GM23338 (cell line): ENCODE data around the gene CADPS. TPM values are rescaled to one million over a fixed set of nuclear protein-coding genes. Genes with fewer than 3 reads are reported as not detected.

Source experiments
- ATAC-seq: fragments of 200-7000 bp; cut with Tn5 transposase; 3 replicates; pipeline ENCODE4 v1.9.1; 2020
- DNase-seq: peaks from one replicate; pipeline ENCODE4 v3.0.0-alpha.2; 2015; ENCODE audit warnings: low spot score
- H2AFZ ChIP-seq: fragments of 200-600 bp; sonication (generic); 2 replicates; pipeline ENCODE4 v1.8.0; 2016; ENCODE audit warnings: antibody characterized with exemption, mild to moderate bottlenecking, moderate library complexity
- H3F3A ChIP-seq: fragments of 200-600 bp; sonication (generic); replicated peaks from 2 replicates; pipeline ENCODE4 v1.8.0; 2017; ENCODE audit warnings: antibody characterized with exemption, mixed run types, low read depth
- H3K27ac ChIP-seq: fragments of 200-600 bp; sonication (generic); 2 replicates; pipeline ENCODE4 v1.6.1; 2016; ENCODE audit warnings: low read depth
- H3K27me3 ChIP-seq: fragments of 200-600 bp; sonication (generic); 2 replicates; pipeline ENCODE4 v1.8.0; 2016; ENCODE audit warnings: mild to moderate bottlenecking, mixed run types, moderate library complexity; ENCODE audit not compliant: insufficient read depth
- H3K36me3 ChIP-seq: fragments of 200-600 bp; sonication (generic); 2 replicates; pipeline ENCODE4 v1.8.0; 2016; ENCODE audit warnings: mild to moderate bottlenecking; ENCODE audit not compliant: insufficient read depth
- H3K4me1 ChIP-seq: fragments of 200-600 bp; sonication (generic); 2 replicates; pipeline ENCODE4 v1.8.0; 2016; ENCODE audit warnings: mild to moderate bottlenecking, moderate library complexity; ENCODE audit not compliant: insufficient read depth
- H3K4me2 ChIP-seq: fragments of 200-600 bp; sonication (generic); 2 replicates; pipeline ENCODE4 v1.7.1; 2017; ENCODE audit warnings: mixed run types
- H3K4me3 ChIP-seq: fragments of 200-600 bp; sonication (generic); 2 replicates; pipeline ENCODE4 v1.6.1; 2016; ENCODE audit warnings: mixed run types
- H3K79me2 ChIP-seq: fragments of 200-600 bp; sonication (generic); replicated peaks from 2 replicates; pipeline ENCODE4 v1.8.0; 2017; ENCODE audit warnings: mild to moderate bottlenecking; ENCODE audit not compliant: insufficient read depth
- H3K9me2 ChIP-seq: fragments of 200-600 bp; sonication (generic); 2 replicates; pipeline ENCODE4 v1.8.0; 2017; ENCODE audit not compliant: insufficient read depth
- H4K20me1 ChIP-seq: fragments of 200-600 bp; sonication (generic); replicated peaks from 2 replicates; pipeline ENCODE4 v1.8.0; 2017; ENCODE audit warnings: mild to moderate bottlenecking; ENCODE audit not compliant: insufficient read depth
- H3K27ac Mint-ChIP-seq: 2 replicates; pipeline ENCODE4 v1.8.0; 2020; ENCODE audit warnings: inconsistent platforms, mild to moderate bottlenecking, moderate library complexity, mixed read lengths
- H3K27me3 Mint-ChIP-seq: 3 replicates; pipeline ENCODE4 v1.8.0; 2022; ENCODE audit warnings: low read depth, mild to moderate bottlenecking, moderate library complexity, mixed read lengths, inconsistent platforms; ENCODE audit not compliant: insufficient read depth, poor library complexity
- H3K36me3 Mint-ChIP-seq: 3 replicates; pipeline ENCODE4 v1.8.0; 2021; ENCODE audit warnings: low read depth, mild to moderate bottlenecking, inconsistent platforms, moderate library complexity, mixed read lengths
- H3K4me1 Mint-ChIP-seq: 3 replicates; pipeline ENCODE4 v1.8.0; 2020; ENCODE audit warnings: mild to moderate bottlenecking, inconsistent platforms, mixed read lengths
- H3K4me3 Mint-ChIP-seq: 3 replicates; pipeline ENCODE4 v1.8.0; 2021; ENCODE audit warnings: moderate library complexity, mild to moderate bottlenecking, inconsistent platforms, mixed read lengths
- H3K9me3 Mint-ChIP-seq: 3 replicates; pipeline ENCODE4 v1.8.0; 2020; ENCODE audit warnings: moderate library complexity, mild to moderate bottlenecking, inconsistent platforms, mixed read lengths
- CREB1 ChIP-seq: fragments of 250-450 bp; sonication (Bioruptor Pico); IDR thresholded peaks from 2 replicates; pipeline ENCODE4 v1.5.0; 2020; ENCODE audit warnings: low read depth, mild to moderate bottlenecking, moderate library complexity
- ETS1 ChIP-seq: IDR thresholded peaks from 2 replicates; pipeline ENCODE4 v1.6.1; 2016; ENCODE audit warnings: antibody characterized with exemption
- EZH2 ChIP-seq: fragments of 200-600 bp; sonication (generic); IDR thresholded peaks from one replicate; pipeline ENCODE4 v1.8.0; 2017; ENCODE audit warnings: antibody characterized with exemption, mild to moderate bottlenecking, low read depth; ENCODE audit not compliant: unreplicated experiment
- EZH2phosphoT487 ChIP-seq: fragments of 200-600 bp; sonication (generic); IDR thresholded peaks from one replicate; pipeline ENCODE4 v1.8.1; 2018; ENCODE audit warnings: antibody characterized with exemption; ENCODE audit not compliant: unreplicated experiment
- JUNB ChIP-seq: IDR thresholded peaks from one replicate; pipeline ENCODE4 v1.6.1; 2016; ENCODE audit warnings: antibody characterized with exemption; ENCODE audit not compliant: unreplicated experiment
- NANOG ChIP-seq: IDR thresholded peaks from 2 replicates; pipeline ENCODE4 v1.6.1; 2016; ENCODE audit warnings: antibody characterized with exemption, borderline replicate concordance
- POLR2AphosphoS5 ChIP-seq: IDR thresholded peaks from 2 replicates; pipeline ENCODE4 v1.6.1; 2016; ENCODE audit warnings: antibody characterized with exemption, low read depth
- STAT1 ChIP-seq: IDR thresholded peaks from one replicate; pipeline ENCODE4 v1.6.1; 2016; ENCODE audit warnings: antibody characterized with exemption; ENCODE audit not compliant: unreplicated experiment
- ZNF114 ChIP-seq: fragments of 250-450 bp; sonication (Bioruptor Pico); IDR thresholded peaks from 2 replicates; pipeline ENCODE4 v1.5.0; 2020; ENCODE audit warnings: mild to moderate bottlenecking, moderate library complexity
- ZNF331 ChIP-seq: fragments of 250-450 bp; sonication (Bioruptor Pico); IDR thresholded peaks from 2 replicates; pipeline ENCODE4 v1.5.0; 2020; ENCODE audit warnings: low read depth, mild to moderate bottlenecking, moderate library complexity
- polyA plus RNA-seq: library from polyadenylated mRNA; unstranded; fragments of >200 nt; fragmentation: Nextera tagmentation; extraction: Ambion mirVana; gene quantifications from 2 replicates; pipeline ENCODE4 v1.2.1, GENCODE V29; 2016
- total RNA-seq: library from RNA; depleted of rRNA; stranded (reverse); fragments of >200 nt; shearing (Covaris generic); gene quantifications from 2 replicates; pipeline ENCODE4 v1.2.3, GENCODE V29; 2014
- TF ChIP-seq, protein P1 (sequence below): IDR thresholded peaks from one replicate; pipeline ENCODE4 v1.6.1; 2018; ENCODE audit warnings: antibody characterized with exemption; ENCODE audit not compliant: unreplicated experiment
- TF ChIP-seq, protein P2 (sequence below), 2 experiments: fragments of 200-600 bp in 1 of 2; sonication (generic) in 1 of 2; conservative IDR thresholded peaks; 2 replicates each; pipeline versions ENCODE4 v1.5.1 to v1.6.1; 2016 to 2017; ENCODE audit warnings: antibody characterized with exemption in 2 of 2, low read depth in 2 of 2, mild to moderate bottlenecking in 2 of 2, moderate library complexity in 1 of 2
- TF ChIP-seq, protein P3 (sequence below): fragments of 250-450 bp; sonication (Bioruptor Pico); IDR thresholded peaks from 2 replicates; pipeline ENCODE4 v1.5.0; 2020; ENCODE audit warnings: mild to moderate bottlenecking, moderate library complexity

The CADPS gene
- total and polyA plus RNA-seq, 2 experiments from 2014 or later: 14.7 to 22.0 TPM

- Histone ChIP-seq H3K4me1 (peaks cover 15% of the 10 kb centered on the region), H4K20me1 (no peaks in the 10 kb centered on the region), H3K4me3 (no peak overlapping the region), H3K27ac (no peak overlapping the region), H3K27me3 (no peaks in the 10 kb centered on the region), H3K9me2 (no peaks in the 10 kb centered on the region; the same call in 1 of the 2 replicates), H3K36me3 (no peaks in the 10 kb centered on the region), H3F3A (no peaks in the 10 kb centered on the region), H2AFZ (no peak overlapping the region), H3K79me2 (no peaks in the 10 kb centered on the region), H3K4me2 (no peak overlapping the region)
- peaks cover 28% of the 10 kb centered on the region for H3K4me1 Mint-ChIP-seq
- ATAC-seq (no peak), DNase-seq (no peak)
- no peak overlapping the region for H3K4me3 Mint-ChIP-seq
- H3K27me3 Mint-ChIP-seq: peaks cover 6% of the 10 kb centered on the region
- TF ChIP-seq, protein P1, sequence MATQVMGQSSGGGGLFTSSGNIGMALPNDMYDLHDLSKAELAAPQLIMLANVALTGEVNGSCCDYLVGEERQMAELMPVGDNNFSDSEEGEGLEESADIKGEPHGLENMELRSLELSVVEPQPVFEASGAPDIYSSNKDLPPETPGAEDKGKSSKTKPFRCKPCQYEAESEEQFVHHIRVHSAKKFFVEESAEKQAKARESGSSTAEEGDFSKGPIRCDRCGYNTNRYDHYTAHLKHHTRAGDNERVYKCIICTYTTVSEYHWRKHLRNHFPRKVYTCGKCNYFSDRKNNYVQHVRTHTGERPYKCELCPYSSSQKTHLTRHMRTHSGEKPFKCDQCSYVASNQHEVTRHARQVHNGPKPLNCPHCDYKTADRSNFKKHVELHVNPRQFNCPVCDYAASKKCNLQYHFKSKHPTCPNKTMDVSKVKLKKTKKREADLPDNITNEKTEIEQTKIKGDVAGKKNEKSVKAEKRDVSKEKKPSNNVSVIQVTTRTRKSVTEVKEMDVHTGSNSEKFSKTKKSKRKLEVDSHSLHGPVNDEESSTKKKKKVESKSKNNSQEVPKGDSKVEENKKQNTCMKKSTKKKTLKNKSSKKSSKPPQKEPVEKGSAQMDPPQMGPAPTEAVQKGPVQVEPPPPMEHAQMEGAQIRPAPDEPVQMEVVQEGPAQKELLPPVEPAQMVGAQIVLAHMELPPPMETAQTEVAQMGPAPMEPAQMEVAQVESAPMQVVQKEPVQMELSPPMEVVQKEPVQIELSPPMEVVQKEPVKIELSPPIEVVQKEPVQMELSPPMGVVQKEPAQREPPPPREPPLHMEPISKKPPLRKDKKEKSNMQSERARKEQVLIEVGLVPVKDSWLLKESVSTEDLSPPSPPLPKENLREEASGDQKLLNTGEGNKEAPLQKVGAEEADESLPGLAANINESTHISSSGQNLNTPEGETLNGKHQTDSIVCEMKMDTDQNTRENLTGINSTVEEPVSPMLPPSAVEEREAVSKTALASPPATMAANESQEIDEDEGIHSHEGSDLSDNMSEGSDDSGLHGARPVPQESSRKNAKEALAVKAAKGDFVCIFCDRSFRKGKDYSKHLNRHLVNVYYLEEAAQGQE: no peak
- TF ChIP-seq, protein P2, sequence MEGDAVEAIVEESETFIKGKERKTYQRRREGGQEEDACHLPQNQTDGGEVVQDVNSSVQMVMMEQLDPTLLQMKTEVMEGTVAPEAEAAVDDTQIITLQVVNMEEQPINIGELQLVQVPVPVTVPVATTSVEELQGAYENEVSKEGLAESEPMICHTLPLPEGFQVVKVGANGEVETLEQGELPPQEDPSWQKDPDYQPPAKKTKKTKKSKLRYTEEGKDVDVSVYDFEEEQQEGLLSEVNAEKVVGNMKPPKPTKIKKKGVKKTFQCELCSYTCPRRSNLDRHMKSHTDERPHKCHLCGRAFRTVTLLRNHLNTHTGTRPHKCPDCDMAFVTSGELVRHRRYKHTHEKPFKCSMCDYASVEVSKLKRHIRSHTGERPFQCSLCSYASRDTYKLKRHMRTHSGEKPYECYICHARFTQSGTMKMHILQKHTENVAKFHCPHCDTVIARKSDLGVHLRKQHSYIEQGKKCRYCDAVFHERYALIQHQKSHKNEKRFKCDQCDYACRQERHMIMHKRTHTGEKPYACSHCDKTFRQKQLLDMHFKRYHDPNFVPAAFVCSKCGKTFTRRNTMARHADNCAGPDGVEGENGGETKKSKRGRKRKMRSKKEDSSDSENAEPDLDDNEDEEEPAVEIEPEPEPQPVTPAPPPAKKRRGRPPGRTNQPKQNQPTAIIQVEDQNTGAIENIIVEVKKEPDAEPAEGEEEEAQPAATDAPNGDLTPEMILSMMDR (conservative IDR thresholded peaks at IDR 0.05; ENCODE audit: low read depth in 2 of 2): no peak
- no peak for TF ChIP-seq ZNF331 (CRISPR knock-in tag)
- no peak for TF ChIP-seq EZH2
- TF ChIP-seq, protein P3, sequence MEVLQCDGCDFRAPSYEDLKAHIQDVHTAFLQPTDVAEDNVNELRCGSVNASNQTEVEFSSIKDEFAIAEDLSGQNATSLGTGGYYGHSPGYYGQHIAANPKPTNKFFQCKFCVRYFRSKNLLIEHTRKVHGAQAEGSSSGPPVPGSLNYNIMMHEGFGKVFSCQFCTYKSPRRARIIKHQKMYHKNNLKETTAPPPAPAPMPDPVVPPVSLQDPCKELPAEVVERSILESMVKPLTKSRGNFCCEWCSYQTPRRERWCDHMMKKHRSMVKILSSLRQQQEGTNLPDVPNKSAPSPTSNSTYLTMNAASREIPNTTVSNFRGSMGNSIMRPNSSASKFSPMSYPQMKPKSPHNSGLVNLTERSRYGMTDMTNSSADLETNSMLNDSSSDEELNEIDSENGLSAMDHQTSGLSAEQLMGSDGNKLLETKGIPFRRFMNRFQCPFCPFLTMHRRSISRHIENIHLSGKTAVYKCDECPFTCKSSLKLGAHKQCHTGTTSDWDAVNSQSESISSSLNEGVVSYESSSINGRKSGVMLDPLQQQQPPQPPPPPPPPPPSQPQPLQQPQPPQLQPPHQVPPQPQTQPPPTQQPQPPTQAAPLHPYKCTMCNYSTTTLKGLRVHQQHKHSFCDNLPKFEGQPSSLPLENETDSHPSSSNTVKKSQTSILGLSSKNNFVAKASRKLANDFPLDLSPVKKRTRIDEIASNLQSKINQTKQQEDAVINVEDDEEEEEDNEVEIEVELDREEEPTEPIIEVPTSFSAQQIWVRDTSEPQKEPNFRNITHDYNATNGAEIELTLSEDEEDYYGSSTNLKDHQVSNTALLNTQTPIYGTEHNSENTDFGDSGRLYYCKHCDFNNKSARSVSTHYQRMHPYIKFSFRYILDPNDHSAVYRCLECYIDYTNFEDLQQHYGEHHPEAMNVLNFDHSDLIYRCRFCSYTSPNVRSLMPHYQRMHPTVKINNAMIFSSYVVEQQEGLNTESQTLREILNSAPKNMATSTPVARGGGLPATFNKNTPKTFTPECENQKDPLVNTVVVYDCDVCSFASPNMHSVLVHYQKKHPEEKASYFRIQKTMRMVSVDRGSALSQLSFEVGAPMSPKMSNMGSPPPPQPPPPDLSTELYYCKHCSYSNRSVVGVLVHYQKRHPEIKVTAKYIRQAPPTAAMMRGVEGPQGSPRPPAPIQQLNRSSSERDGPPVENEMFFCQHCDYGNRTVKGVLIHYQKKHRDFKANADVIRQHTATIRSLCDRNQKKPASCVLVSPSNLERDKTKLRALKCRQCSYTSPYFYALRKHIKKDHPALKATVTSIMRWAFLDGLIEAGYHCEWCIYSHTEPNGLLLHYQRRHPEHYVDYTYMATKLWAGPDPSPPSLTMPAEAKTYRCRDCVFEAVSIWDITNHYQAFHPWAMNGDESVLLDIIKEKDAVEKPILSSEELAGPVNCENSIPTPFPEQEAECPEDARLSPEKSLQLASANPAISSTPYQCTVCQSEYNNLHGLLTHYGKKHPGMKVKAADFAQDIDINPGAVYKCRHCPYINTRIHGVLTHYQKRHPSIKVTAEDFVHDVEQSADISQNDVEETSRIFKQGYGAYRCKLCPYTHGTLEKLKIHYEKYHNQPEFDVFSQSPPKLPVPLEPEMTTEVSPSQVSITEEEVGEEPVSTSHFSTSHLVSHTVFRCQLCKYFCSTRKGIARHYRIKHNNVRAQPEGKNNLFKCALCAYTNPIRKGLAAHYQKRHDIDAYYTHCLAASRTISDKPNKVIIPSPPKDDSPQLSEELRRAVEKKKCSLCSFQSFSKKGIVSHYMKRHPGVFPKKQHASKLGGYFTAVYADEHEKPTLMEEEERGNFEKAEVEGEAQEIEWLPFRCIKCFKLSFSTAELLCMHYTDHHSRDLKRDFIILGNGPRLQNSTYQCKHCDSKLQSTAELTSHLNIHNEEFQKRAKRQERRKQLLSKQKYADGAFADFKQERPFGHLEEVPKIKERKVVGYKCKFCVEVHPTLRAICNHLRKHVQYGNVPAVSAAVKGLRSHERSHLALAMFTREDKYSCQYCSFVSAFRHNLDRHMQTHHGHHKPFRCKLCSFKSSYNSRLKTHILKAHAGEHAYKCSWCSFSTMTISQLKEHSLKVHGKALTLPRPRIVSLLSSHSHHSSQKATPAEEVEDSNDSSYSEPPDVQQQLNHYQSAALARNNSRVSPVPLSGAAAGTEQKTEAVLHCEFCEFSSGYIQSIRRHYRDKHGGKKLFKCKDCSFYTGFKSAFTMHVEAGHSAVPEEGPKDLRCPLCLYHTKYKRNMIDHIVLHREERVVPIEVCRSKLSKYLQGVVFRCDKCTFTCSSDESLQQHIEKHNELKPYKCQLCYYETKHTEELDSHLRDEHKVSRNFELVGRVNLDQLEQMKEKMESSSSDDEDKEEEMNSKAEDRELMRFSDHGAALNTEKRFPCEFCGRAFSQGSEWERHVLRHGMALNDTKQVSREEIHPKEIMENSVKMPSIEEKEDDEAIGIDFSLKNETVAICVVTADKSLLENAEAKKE (CRISPR knock-in tag): no peak
- TF ChIP-seq CREB1 (CRISPR knock-in tag): no peak
- no peak for TF ChIP-seq POLR2AphosphoS5
- TF ChIP-seq STAT1: no peak
- TF ChIP-seq ETS1: no peak
- TF ChIP-seq ZNF114 (CRISPR knock-in tag): no peak
- no peak for TF ChIP-seq EZH2phosphoT487
- TF ChIP-seq JUNB: no peak
- TF ChIP-seq NANOG: no peak
- H3K36me3 Mint-ChIP-seq: no peaks in the 10 kb centered on the region
- H3K9me3 Mint-ChIP-seq: no peaks in the 10 kb centered on the region
- no peak overlapping the region for H3K27ac Mint-ChIP-seq
Observed at GRCh38 chr3:62672988-62673313, 202.3 kb downstream of the CADPS start.
